Occipital lobe (tissue), 2 donors: ENCODE measurements around the gene ANKLE2. TPM values are rescaled to one million over a fixed set of nuclear protein-coding genes. Genes with fewer than 3 reads are reported as not detected.
"Not testable (repeated sequence)": the region's sequence is repeated elsewhere in the genome, so short reads cannot be mapped to it uniquely, and the experiment has no call there.

Experiments used
- DNase-seq: peaks from one replicate; lab custom pipeline; 2025; lab: John Stamatoyannopoulos, UW
- total RNA-seq: library from RNA; depleted of rRNA; stranded (reverse); fragments of >200 nt; gene quantifications from one replicate; pipeline ENCODE4 v1.2.3, GENCODE V29; 2014

The ANKLE2 gene
- total RNA-seq, 1 donor from 2014 or later = 46.2 TPM

DNA sequence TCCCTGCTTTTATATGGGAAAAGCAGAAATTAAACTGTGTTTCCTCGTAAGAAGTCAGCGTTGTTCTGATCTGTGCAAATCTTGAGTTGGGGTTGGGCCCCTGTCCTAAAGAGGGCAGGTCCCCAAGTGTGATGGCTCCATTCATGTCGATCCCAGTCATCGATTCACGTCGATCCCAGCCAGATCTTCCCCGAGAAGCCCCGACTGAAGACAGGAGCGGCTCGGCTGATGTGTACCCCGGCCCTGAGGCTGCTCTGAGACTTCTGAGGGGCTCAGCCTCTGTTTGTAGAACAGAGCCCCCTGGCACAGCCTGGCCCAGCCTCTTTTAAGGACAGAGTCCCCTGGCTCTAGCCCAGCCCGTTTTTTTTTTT is 41.7 kb downstream of the ANKLE2 start:
- no peak for DNase-seq

DNA sequence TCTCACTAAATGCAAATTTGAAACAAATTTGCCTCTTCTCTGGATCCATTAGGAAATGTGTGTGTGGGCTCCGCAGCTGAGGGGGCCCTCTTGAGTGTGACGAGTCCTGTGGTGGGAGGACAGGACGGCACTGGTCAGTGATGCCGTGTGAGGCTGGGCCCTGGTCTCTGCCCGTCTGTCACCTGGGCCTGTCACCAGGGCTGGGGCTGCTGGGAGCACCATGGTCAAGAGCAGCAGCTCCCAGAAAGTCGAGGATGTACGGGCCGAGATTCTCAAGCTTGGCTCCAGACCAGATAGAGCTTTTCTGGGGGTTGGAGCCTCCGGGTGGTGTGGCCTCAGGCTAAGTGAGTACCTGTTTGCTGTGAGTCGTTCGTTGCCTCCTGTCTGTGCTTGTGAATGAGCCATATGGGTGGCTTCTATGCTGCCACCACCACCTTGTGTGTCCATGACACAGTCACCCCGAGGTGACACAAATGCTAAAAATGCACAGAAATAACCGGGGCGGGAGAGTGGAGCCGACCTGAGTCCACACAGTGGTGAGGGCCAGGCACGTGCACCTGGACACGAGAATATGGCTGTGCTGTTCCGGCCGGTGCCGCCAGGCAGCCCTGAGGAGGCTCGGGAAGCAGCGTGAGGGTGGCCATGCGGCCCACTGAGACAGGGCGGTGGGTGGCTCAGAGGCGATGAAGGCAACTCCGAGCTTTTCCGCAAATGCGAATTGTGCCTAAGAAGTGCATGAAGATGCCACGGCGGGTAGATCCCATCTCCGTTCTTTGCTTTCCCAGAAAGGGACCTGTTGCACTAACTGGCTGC is 42.3 kb downstream of the ANKLE2 start:
- no peak for DNase-seq

DNA sequence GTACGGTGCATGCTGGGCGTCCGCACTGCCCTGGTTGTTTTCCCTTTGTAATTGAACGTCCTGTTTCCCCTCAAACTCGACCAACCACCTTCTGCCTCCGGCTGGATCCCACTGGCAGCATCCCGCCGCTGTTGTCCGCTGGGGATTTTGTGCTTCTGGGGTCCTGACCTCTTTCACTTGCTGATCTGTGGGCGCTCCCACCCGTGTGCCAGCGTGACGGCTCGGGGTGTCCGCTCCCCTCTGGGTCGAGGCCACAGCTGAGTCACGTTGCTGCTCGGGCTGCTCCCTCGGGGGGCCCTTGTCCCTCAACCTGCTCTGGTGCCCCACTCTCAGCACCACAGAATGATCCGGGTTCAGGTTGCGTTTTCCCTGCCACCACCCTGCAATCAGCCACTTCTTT is 43.0 kb downstream of the ANKLE2 start:
- no peak for DNase-seq

DNA sequence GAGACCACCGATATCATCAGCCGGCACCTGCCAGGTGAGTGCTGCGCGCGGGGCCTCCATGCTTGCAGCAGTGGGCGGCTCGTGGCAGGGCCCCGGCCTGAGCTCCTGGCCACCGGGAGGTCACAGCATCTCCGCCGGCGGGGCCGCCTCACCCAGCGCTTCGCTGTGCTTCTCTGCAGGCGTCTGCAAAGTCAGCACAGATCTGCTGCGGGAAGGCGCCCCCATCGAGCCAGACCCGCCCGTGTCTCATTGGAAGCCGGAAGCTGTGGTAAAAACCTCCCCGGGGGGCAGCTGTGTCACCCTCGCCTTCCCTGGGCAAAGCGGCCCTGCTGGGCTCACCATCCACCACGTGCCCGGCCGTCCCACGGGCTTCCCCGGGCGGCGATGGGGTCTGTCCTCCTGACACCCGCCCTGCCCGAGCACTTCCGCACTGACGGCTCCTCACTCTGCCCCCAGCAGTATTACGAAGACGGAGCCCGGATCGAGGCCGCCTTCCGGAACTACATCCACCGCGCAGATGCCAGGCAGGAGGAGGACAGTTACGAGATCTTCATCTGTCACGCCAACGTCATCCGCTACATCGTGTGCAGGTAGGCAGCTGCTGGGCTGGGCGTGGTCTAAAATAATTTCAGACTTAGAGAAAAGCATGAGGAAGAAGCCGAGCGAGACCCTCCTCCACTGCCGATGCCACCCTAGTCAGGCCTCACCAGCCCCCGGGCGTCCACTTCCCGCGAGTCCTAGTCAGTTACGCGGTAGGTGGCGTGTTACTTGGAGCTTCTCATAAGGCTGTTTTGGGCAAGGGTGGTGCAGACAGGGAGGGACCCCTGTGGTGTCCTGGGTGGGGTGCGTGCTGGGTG is 43.9 kb downstream of the ANKLE2 start:
- no peak for DNase-seq

DNA sequence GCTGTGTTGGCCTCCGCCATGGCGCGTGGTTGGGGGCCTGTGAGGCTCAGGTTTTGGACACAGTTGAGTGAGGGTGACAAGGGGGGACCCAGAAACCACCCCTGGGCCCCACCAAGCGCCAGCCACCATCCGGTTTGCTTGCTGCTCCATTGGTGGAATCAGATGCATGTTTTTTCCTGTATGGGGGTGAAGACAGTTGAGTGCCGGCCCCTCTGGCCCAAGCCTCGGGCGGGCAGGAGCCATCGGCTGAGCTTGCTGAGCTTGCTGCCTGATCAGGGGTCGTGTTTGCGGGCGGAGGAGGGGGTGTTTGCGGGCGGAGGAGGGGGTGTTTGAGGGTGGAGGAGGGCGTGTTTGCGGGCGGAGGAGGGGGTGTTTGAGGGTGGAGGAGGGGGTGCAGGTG is 44.6 kb downstream of the ANKLE2 start:
- no peak for DNase-seq

DNA sequence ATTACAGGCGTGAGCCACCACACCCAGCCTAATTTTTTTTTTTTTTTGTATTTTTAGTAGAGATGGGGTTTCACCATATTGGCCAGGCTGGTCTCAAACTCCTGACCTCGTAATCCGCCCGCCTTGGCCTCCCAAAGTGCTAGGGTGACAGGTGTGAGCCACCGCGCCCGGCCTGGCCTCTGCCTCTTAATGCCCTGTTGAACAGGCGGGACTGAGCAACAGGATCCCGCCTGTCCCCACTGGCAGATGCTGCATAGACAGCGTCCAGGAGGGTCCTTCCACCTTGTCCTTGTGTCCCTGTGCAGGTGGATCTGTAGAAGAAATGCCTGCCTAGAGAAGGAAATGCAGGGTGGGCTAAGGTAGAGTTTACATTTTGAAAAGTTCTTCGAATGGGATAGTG is 45.3 kb downstream of the ANKLE2 start:
- DNase-seq = no peak

DNA sequence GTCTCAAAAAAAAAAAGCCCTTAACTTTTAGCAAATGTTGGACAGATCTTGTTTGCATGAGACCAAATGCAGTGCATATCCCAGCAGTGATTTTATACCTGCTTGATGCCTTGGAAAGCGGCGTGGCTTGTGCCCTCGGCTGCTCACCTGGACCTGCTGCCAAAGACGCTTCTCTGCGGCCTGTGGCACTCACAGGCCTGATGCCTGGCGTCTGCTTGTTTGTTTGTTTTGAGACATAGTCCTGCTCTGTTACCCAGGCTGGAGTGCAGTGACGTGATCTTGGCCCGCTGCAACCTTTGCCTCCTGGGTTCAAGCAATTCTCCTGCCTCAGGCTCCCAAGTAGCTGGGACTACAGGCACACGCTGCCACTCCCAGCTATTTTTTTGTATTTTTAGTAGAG is 45.8 kb downstream of the ANKLE2 start:
- no peak for DNase-seq

DNA sequence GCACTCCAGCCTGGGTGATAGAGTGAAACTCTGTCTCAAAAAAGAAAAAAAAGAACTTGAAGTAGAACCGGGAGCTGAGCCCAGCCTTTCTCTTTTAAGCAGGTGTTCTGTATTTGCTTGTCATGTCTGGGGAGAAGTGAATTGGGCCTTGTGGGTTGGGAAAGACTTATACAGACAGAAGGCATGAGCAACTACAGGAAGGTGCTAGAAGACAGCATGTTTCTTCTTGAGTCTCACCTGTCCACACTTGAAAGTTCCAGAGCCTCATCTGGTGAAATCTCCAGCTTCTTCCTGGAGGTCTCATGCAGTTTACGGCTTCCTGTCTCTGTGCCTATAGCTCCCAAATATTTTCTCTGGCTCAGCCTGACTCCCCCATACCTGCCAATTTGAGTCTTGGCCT is 48.5 kb downstream of the ANKLE2 start:
- no peak for DNase-seq

DNA sequence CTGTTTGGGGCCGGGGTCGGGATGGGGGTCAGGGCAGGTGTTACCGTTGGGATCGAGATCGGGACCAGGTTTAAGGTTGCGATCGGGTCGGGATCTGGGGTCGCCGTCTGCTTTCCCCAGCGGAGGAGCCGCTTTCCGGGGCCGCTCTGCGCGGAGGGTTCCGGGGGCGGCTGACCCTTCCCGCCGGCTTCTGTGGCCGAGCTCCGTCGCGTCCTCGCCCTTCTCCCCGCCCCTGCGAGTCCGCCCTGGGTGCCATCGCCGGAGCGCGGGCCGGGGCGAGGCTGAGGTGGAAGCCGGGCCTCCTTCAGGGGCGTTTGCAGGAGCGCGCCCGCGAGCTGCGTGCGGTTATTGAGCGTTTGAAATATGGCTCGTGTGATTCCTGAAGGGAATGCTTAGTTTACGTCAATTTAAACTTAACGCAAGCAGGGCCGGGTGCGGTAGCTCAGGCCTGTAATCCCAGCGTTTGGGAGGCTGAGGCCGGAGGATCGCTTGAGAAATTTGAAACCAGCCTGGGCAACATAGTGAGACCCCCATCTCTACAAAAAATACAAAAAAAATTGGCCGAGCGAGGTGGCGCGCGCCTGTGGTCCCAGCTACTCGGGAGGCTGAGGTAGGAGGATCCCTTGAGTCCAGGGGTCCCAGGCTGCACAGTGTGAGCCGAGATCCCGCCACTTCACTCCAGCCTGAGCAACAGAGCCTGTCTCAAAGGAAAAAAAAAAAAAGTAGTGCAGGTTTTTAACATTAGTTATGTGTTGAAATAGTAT is 50.4 kb downstream of the ANKLE2 start:
- DNase-seq = no peak

DNA sequence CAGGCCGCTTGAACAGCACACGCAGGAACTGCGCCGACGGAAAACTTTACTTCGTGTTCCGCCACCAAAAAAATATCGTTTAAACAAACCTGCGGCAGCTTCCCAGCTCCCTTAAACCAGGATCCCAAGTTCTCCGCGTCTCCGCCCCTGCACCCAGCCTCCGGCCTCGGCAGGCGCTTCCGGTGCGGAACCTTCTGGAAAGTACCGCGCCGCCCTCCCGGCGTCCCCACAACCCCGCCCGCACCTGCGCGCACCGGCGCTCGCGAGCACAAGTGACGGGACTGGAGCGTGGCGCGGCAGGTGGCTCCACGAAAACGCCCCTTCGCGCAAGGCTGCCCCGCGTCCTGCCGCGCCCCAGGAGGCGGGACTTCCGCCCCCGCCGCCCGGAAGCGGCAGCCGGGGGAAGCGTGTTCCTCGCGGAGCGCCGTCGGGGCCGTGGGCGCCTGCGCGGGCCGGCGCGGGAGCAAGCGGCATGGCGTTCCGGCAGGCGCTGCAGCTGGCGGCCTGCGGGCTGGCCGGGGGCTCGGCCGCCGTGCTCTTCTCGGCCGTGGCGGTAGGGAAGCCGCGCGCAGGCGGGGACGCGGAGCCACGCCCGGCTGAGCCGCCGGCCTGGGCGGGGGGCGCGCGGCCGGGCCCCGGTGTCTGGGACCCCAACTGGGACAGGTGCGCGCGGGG is 51.1 kb downstream of the ANKLE2 start, which contains the start of gene PGAM5:
TSS of gene PGAM5 (plus strand) at position 438 of the 675 bp plus-strand sequence. CDS start at position 473, 35 bp downstream.
- peak; percentile 56 for DNase-seq

DNA sequence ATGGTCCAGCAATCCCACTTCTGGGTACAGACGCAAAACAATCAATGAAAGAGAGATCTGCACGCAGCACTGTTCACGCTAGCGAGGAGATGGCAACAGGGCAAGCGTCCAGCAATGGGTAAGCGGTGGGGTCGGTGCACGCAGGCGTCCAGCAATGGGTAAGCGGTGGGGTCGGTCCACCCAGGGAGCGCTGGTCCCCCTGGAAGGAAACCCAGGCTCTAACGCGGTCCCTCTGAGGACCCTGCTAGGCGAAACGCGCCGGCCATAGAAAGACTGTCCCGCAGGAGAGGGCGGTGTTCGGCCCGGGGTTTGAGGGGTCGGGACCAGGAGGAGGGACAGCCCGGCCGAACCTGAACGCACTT is 51.6 kb downstream of the ANKLE2 start:
- no peak for DNase-seq

DNA sequence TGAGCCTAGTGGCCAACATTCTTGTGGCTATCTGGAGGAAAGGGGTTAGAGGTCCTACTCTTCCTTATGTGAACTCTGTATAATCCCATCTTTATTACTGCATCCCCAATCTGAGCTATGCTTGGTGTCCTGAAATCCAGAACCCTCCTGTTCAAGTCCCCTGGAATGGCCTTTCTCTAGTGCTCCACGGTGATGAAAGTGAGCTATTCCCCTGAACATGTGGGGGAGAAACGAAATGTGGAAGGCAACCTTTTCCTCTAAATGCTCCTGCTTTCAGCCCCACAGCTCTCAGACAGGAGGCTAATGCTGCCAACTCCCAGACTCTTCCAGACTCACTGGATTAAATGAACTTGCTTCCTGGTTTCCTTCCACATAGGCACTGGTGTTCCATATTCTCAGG is 53.5 kb downstream of the ANKLE2 start:
- no peak for DNase-seq

DNA sequence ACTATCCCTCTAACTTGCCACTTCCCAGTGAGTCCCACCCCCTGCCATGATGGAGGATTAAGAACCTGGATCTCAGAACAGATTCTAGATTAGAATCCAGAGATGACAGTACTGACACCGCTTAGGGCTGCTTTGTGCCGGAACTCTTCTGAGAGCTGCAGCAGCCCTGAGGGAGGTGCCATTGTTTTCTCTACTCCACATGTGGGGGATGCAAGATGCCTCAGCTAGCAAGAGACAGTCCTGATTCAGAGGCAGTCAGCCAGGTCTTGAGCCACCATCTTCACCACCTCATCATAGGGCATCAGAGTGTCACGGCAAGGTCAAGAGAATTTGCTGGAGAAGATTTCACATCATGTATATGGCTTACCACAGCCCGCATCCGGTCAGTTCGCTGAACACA is 54.4 kb downstream of the ANKLE2 start:
- no peak for DNase-seq

DNA sequence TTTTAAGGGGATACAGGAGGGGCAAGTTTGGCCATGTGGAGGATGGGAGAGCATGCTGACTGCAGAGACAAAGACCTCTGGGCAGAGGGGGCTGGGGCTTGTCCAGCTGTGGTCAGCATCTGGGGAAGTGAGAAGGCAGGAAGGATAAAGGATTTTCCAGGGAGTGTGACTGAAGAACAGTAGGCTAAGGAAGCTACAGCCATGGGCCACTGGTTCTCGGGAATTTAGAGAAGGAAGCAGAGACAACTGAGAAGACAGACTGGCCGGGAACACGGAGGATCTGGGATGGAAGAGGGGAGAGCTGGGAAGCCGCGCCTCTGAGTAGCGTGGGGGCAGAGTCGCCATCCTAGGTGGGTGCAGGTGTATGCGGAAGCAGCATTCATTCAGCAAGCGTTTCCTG is 58.0 kb downstream of the ANKLE2 start:
- no peak for DNase-seq

DNA sequence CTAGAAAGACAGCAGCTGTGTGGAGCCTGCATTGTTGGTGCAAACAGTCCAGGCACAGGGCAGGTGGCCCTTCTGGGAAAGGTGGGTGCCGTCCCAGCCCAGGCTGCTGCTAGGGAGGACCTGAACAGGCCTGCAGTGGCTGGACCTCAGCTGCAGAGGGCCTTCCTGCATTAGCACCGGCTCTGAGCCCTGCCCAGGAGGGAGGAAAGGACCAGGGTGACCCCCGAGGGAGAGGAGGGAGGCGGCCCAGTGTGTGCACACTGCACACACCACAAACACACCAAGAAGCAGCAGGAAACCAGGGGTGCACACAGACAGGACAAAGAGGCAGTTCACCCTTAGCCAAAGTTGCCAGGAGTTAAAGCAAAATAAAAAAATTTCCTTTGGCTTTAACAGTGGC is 59.0 kb downstream of the ANKLE2 start:
- no peak for DNase-seq

DNA sequence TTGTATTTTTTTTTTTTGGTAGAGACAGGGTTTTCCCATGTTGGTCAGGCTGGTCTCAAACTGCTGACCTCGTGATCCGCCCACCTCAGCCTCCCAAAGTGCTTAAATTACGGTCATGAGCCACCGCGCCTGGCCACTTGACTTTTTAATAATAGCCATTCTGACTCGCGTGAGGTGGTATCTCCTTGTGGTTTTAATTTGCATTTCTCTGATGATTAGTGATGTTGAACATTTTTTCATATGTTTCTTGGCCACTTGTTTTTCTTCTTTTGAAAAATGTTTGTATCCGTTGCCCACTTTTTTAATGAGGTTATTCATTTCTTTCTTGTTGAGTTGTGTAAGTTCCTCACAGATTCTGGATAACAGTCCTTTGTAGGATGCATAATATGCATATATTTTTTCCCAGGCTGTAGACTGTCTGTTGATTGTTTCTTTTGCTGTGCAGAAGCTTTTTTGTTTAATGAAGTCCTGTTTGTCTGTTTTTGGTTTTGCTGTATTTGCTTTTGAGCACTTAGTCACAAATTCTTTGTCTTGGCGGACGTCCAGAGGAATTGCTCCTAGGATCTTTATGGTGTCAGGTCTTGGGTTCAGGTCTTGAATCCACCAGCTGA is 61.3 kb downstream of the ANKLE2 start:
- DNase-seq = no peak

DNA sequence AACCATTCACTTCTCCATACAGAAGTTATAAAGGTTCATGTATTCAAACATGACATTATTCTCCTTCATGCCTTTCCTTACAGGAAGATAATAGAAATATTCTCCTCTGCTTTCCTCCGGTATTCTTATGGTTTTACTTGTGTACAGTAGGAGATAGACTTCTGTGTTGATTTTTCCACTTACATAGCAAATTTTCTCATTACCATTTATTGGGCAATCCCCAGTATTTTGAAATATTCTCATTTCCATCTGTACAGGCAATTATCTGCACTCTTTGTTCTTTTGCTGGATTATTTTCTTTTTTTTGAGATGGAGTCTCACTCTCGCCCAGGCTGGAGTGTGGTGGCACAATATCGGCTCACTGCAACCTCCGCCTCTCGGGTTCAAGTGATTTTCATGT is 63.3 kb downstream of the ANKLE2 start:
- DNase-seq = no peak

DNA sequence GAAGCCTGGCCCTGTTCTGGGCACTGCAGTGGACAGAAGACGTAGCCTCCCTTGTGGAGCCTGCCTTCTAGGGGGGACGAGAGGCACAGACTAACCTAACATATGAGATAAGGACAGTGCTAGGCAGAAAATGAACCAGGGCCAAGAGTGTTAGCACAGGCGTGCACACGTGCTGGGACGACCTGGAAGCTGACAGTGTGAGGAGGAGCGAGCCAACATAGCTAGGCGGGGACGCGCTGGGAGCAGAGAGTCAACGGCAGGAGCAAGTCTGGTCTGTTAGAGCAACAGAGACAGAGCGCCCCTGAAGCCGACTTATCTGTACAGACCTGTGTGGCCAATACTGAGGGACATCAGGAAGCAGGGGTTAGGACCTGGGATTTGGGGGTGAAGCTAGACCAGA is 66.2 kb downstream of the ANKLE2 start:
- no peak for DNase-seq

DNA sequence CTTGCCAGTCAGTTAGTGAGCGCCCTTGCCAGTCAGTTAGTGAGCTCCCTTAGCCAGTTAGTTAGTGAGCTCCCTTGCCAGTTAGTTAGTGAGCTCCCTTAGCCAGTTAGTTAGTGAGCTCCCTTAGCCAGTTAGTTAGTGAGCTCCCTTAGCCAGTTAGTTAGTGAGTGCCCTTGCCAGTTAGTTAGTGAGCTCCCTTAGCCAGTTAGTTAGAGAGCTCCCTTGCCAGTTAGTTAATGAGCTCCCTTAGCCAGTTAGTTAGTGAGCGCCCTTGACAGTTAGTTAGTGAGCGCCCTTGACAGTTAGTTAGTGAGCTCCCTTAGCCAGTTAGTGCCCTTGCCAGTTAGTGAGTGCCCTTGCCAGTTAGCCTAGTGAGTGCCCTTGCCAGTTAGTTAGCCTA is 66.7 kb downstream of the ANKLE2 start:
- not testable (repeated sequence) for DNase-seq

DNA sequence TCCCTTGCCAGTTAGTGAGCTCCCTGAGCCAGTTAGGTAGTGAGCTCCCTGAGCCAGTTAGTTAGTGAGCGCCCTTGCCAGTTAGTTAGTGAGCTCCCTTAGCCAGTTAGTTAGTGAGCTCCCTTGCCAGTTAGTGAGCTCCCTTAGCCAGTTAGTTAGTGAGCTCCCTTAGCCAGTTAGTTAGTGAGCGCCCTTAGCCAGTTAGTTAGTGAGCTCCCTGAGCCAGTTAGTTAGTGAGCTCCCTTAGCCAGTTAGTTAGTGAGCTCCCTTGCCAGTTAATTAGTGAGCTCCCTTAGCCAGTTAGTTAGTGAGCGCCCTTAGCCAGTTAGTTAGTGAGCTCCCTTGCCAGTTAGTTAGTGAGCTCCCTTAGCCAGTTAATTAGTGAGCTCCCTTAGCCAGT is 69.6 kb downstream of the ANKLE2 start:
- DNase-seq = not testable (repeated sequence)

DNA sequence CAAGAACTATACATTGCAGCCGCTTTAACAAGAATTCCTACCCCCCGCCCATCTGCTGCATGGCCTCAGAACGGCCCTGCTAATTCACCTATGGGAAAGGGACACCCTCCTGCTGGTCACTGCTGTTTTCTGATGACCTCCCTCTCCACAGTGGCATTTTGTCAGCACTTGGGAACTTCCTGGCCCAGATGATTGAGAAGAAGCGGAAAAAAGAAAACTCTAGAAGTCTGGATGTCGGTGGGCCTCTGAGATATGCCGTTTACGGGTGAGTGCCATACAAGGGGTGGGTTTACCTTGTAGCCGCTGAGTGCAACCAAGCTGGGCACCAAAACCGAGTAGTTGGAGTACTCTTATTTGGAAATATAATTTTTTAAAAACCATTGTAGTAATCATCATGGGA is 71.5 kb downstream of the ANKLE2 start:
- DNase-seq = no peak
